AG04450 (cell line): ENCODE results near the gene HIP1. TPM values are rescaled to one million over a fixed set of nuclear protein-coding genes. Genes with fewer than 3 reads are reported as not detected.

Experiments used
- CTCF ChIA-PET: fragments of 300-600, 350-600 bp; formaldehyde crosslinking; extraction: SDS; loops from one replicate; lab custom pipeline; 2022; ENCODE audit warnings: antibody characterized with exemption, inconsistent platforms; lab: Charles Lee
- POLR2A ChIA-PET: fragments of 350-600 bp; formaldehyde crosslinking; extraction: SDS; loops from one replicate; lab custom pipeline; 2021; ENCODE audit warnings: antibody characterized with exemption, inconsistent platforms; lab: Yijun Ruan, JAX
- DNase-seq: peaks from one replicate; pipeline ENCODE4 v3.0.0-alpha.2; 2011; ENCODE audit warnings: low read depth, low spot score
- H3K27ac ChIP-seq: one replicate; pipeline ENCODE4 v1.5.1; 2012; ENCODE audit warnings: low read depth, low read length, control low read depth
- H3K27me3 ChIP-seq: one replicate; pipeline ENCODE4 v1.6.0; 2012; ENCODE audit warnings: low read length; ENCODE audit not compliant: control insufficient read depth, insufficient read depth
- H3K4me3 ChIP-seq: 2 replicates; pipeline ENCODE4 v1.5.1; 2011; ENCODE audit warnings: mild to moderate bottlenecking, low read depth, low read length, control low read depth
- H3K9me3 ChIP-seq: 2 replicates; pipeline ENCODE4 v1.5.1; 2012; ENCODE audit warnings: low read length; ENCODE audit not compliant: control insufficient read depth, insufficient read depth
- polyA plus RNA-seq: library from polyadenylated mRNA; depleted of rRNA; stranded (reverse); fragments of >200 nt; gene quantifications from 2 replicates; pipeline ENCODE4 v1.2.3, GENCODE V29; 2011
- TF ChIP-seq, protein P1 (sequence below): IDR thresholded peaks from 2 replicates; pipeline ENCODE4 v1.5.1; 2011; ENCODE audit warnings: low read depth, low read length, control low read depth, inconsistent platforms

Gene HIP1
- polyA plus RNA-seq, 1 experiment = 13.7 TPM

DNA sequence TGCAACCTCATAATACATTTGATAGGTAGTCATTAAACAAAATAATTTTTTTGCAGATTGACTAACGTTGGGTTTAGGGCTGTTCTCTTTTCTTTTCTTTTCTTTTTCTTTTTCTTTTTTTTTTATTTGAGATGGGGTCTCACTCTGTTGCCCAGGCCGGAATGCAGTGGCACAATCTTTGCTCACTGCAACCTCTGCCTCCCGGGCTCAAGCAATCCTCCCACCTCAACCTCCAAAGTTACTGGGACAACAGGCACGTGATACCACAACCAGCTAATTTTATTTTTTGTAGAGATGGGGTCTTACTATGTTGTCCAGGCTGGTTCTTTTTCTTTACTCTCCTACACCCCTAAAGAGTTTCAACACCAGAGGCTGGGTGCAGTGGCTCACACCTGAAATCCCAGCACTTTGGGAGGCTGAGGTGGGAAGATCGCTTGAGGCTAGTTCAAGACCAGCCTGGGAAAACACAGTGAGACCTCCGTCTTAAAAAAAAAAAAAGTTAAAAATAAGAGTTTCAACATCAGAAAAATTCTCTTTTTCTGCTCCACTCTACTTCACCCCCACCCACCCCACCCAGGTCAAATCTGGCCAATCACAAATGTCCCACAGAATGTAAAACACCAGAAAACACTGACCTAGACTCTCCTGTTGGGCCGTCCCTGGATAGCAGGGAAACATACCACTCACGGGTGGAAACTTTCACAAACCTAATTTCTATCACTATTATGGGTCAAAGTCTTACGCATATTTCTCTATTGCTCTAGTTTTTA lies 3.0 kb downstream of the HIP1 start:
- no peak overlapping the region for H3K27ac ChIP-seq
- H3K4me3 ChIP-seq = no peak overlapping the region
- ChIA-PET CTCF (no interaction called here), POLR2A (no interaction called here)
- DNase-seq = no peak
- H3K27me3 ChIP-seq = no peaks in the 10 kb centered on the region
- TF ChIP-seq, protein P1, sequence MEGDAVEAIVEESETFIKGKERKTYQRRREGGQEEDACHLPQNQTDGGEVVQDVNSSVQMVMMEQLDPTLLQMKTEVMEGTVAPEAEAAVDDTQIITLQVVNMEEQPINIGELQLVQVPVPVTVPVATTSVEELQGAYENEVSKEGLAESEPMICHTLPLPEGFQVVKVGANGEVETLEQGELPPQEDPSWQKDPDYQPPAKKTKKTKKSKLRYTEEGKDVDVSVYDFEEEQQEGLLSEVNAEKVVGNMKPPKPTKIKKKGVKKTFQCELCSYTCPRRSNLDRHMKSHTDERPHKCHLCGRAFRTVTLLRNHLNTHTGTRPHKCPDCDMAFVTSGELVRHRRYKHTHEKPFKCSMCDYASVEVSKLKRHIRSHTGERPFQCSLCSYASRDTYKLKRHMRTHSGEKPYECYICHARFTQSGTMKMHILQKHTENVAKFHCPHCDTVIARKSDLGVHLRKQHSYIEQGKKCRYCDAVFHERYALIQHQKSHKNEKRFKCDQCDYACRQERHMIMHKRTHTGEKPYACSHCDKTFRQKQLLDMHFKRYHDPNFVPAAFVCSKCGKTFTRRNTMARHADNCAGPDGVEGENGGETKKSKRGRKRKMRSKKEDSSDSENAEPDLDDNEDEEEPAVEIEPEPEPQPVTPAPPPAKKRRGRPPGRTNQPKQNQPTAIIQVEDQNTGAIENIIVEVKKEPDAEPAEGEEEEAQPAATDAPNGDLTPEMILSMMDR = no peak
- no peaks in the 10 kb centered on the region; the same call in 1 of the 2 replicates for H3K9me3 ChIP-seq

DNA sequence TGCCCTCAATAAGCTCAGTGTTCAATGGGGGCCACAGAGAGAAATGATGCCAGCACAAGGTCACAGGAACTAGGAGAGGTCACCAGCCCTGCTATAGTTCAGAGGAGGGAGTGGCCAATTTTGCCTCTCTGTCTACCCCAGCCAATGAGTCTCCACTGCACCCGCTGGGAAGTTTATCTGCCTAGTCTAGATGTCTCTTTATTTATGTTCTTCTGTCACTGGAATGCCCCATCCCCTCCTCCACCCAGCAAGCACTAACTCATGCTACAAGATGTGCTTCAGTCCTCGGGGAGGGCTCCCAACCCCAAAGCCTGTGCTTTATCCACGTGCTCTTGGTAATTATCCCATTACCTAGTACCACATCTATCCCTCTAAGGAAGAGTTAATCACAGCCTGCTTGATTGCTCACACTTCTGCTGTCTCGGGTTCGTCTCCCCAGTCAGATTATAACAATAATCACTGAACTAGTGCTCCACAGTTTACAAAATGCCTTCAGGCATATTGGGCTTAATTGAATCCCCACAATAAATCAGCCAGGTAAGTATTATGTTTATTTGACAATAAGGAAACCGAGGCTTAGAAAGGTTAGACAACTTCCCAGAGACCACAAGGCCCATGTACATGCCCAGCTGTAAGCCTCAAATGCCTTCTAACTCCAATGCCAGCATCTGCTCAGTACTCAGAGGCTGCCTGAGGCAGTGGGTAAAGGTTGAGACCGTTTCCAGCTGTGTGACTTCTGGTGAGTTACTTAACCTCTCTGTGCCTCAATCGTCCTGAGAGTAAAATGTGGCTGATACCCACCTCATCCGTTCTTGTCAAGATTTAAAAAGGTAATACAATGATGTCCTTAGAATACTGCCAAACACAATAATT lies 3.9 kb downstream of the HIP1 start:
- CTCF ChIA-PET = no interaction called here
- H3K27ac ChIP-seq = peak overlapping the region; percentile 31
- POLR2A ChIA-PET = no interaction called here

DNA sequence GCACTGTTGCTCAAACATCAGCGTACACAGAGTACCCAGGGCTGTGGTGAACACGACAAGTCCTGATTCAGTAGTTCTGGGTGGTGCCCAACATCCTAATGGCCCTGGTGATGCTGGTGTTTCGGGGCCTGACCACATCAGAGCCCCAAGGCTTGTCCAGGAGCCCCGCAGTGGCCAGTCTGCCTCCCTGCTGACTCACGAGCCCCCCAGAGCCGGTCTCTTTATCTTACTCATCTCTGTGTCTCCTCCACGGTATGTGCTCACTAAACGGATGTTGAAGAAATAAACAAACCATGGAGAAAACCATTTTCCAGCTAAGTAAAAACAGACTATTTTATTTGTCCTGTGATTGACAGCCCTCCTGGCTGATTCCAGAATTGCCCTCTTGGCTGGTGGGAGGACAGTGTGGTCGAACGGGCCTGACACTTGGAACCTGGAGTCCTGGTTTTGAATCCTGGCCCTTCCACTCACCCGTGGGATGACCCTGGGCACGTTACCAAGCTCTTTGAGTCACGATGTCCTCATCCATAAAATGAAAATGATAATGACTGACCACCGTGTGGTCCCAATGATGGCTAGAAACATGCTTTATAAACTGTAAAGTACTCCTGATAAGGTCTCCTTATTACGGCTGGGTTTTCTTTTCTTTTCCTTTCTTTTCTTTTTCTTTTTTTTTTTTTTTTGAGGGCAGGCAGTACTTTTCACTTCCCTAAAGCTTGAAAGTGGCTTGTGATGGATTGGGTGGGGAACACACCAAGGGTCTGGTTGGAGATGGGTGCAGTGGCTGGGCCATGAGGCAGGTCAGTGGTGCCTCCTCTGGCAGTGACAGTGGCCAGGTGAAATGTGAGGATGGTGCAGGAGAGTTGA lies 5.7 kb downstream of the HIP1 start:
- H3K9me3 ChIP-seq = no peaks in the 10 kb centered on the region
- TF ChIP-seq, protein P1 = no peak
- DNase-seq = no peak
- ChIA-PET POLR2A (interaction anchor here (0.6 kb wide), 3 partner anchors 12 to 1666 kb away, joined by 3 to 10 read pairs (median 3); no protein-coding TSS in a partner anchor), CTCF (no interaction called here)
- H3K4me3 ChIP-seq = 0 out of 2 replicates have a peak overlapping the region, but pooled peaks have one; percentile 15
- no peaks in the 10 kb centered on the region for H3K27me3 ChIP-seq
- H3K27ac ChIP-seq = peak overlapping the region; percentile 90

More for the DNA sequence above, 3.9 kb downstream of the HIP1 start:
- no peak for DNase-seq
- TF ChIP-seq, protein P1 = no peak
- no peak overlapping the region for H3K4me3 ChIP-seq
- no peaks in the 10 kb centered on the region; the same call in 1 of the 2 replicates for H3K9me3 ChIP-seq
- H3K27me3 ChIP-seq = no peaks in the 10 kb centered on the region

DNA sequence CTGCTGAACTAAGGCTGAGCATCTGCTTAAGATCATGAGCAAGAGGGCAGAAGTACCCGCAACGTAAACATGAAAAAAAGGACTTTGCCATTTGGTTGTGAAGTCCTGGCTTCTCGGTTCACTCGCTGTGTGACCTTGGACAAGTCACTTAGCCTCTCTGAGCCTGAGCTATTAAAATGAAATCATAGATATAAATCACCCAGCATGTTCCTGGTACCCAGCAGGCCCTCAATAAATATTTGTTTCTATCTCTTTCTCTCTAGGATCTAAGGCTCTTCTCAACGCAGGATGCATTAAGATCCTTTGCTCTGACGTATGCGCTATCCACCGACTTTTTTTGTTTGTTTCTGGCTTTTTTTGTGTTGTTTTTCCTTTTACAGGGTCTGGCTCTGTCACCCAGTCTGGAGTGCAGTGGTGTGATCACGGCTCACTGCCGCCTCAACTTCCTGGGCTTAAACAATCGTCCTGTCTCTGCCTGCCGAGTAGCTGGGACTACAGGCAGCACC lies 6.7 kb downstream of the HIP1 start:
- Histone ChIP-seq H3K9me3 (no peaks in the 10 kb centered on the region), H3K27me3 (no peaks in the 10 kb centered on the region), H3K4me3 (no peak overlapping the region), H3K27ac (peak overlapping the region; percentile 90)
- DNase-seq = no peak
- ChIA-PET CTCF (interaction anchor here (0.6 kb wide), 1 partner anchor 127 kb away, joined by 6 read pairs; no protein-coding TSS in a partner anchor), POLR2A (no interaction called here)
- TF ChIP-seq, protein P1 = no peak
